Measurements from ENCODE around the gene ZBTB11.
"Not testable (repeated sequence)": the region's sequence is repeated elsewhere in the genome, so short reads cannot be mapped to it uniquely, and the experiment has no call there.

Gene ZBTB11

DNA sequence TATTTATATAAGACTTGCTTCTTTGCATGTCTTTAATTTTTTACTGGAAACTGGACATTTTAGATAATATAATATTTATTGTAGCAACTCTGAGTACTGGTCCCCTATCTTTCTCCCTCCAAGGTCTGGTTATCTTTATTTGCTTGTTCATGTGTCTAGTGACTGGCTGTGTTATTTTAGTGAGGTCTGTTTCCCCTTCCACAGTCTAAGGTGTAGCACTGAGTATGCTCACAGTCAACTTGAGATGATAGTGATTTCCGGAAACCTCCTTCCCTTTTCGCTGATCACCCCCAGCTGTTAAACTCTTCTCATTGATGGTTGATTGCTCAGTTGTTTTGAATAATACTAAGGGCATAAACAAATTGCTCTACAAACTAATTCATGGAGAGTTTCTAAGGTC lies 65.9 kb downstream of the ZBTB11 start:
- DNase-seq: no peak

DNA sequence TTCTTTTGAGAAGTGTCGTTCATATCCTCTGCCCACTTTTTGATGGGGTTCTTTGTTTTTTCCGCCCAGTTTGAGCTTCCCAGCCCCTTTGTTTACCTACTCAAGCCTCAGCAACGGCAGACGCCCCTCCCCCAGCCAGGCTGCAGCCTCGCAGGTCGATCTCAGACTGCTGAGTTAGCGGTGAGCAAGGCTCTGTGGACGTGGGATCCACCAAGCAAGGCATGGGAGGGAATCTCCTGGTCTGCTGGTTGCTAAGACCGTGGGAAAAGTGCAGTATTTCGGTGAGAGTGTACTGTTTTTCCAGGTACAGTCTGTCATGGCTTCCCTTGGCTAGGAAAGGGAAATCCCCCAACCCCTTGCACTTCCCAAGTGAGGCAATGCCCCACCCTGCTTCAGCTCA lies 71.5 kb downstream of the ZBTB11 start:
- not testable (repeated sequence) for DNase-seq

DNA sequence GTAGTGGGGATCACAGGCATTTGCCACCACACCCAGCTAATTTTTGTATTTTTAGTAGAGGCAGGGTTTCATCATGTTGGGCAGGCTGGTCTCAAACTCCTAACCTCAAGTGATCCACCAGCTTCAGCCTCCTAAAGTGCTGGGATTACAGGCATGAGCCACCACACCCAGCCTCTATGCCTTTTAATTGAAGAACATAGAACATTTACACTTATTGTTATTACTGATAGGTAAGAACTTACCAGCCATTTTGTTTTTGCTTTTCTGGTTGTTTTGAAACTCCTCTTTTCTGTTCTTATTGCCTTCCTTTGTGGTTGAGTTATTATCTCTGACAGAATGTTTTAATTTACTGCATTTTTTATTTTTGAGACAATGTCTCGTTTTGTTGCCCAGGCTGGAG lies 73.7 kb downstream of the ZBTB11 start:
- no peak for DNase-seq

DNA sequence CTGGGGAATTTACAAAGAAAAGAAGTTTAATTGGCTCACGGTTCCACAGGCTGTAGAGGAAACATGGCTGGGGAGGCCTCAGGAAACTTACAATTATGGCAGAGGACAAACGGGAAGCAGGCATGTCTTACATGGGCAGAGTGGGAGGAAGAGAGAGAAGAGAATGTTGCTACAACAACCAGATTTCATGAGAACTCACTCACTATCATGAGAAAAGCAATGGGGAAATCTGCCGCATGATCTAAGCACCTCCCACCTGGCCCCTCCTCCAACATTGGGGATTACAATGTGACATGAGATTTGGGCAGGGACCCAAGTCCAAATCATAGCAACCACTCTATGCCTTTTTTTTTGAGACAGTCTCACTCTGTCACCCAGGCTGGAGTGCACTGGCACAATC lies 74.2 kb downstream of the ZBTB11 start:
- DNase-seq: peak; percentile 47 to 48
